Measurements from ENCODE around the gene KIF6.

Gene KIF6

GRCh38 chr6:39282774-39283173, 442.4 kb downstream of the KIF6 start:
- H3K27me3 ChIP-seq (ENCODE audit: insufficient read depth, low read length, poor library complexity, severe bottlenecking), result no peaks in the 10 kb centered on the region
- H3K4me3 ChIP-seq (ENCODE audit: low read length, poor library complexity, severe bottlenecking), result no peak overlapping the region
- no peaks in the 10 kb centered on the region for H3K9me2 ChIP-seq (replicated peaks; ENCODE audit: low read depth, low read length)
- H4K20me1 ChIP-seq (ENCODE audit: insufficient read depth, low read length, poor library complexity, severe bottlenecking), result no peaks in the 10 kb centered on the region
- TF ChIP-seq EZH2phosphoT487 (IDR thresholded peaks at IDR 0.05; ENCODE audit: borderline replicate concordance) (no peak), CTCF (conservative IDR thresholded peaks at IDR 0.05; ENCODE audit: low read length) (no peak)
- H3K79me2 ChIP-seq (ENCODE audit: insufficient read depth, low read length), result no peaks in the 10 kb centered on the region
- no peak overlapping the region for H3K9ac ChIP-seq (ENCODE audit: low read depth, low read length, poor library complexity, severe bottlenecking)
- H3K4me1 ChIP-seq (ENCODE audit: insufficient read depth, low read length, poor library complexity, severe bottlenecking), result peaks cover 3% of the 10 kb centered on the region
- no peak overlapping the region for H2AFZ ChIP-seq (ENCODE audit: low read length)
- no peaks in the 10 kb centered on the region for H3F3A ChIP-seq (ENCODE audit: low read depth)
- no peak overlapping the region for H3K4me2 ChIP-seq (ENCODE audit: low read depth, low read length, poor library complexity, severe bottlenecking)
- no peaks in the 10 kb centered on the region for H3K36me3 ChIP-seq (ENCODE audit: insufficient read depth, low read length)
- no peaks in the 10 kb centered on the region for H3K9me3 ChIP-seq (ENCODE audit: insufficient read depth, low read depth, low read length)

GRCh38 chr6:39281312-39281980, 443.8 kb downstream of the KIF6 start:
- H3K4me2 ChIP-seq (ENCODE audit: low read depth, low read length, poor library complexity, severe bottlenecking), result no peak overlapping the region

GRCh38 chr6:39280247-39280731, 444.9 kb downstream of the KIF6 start:
- no peaks in the 10 kb centered on the region for H3F3A ChIP-seq (ENCODE audit: low read depth)
- H3K36me3 ChIP-seq (ENCODE audit: insufficient read depth, low read length), result no peaks in the 10 kb centered on the region
- H2AFZ ChIP-seq (ENCODE audit: low read length), result no peak overlapping the region
- H3K79me2 ChIP-seq (ENCODE audit: insufficient read depth, low read length), result no peaks in the 10 kb centered on the region
- peaks cover 3% of the 10 kb centered on the region for H3K4me1 ChIP-seq (ENCODE audit: insufficient read depth, low read length, poor library complexity, severe bottlenecking)
- no peaks in the 10 kb centered on the region for H3K9me3 ChIP-seq (ENCODE audit: insufficient read depth, low read depth, low read length)
- H3K27me3 ChIP-seq (ENCODE audit: insufficient read depth, low read length, poor library complexity, severe bottlenecking), result no peaks in the 10 kb centered on the region
- H4K20me1 ChIP-seq (ENCODE audit: insufficient read depth, low read length, poor library complexity, severe bottlenecking), result no peaks in the 10 kb centered on the region
- no peak overlapping the region for H3K9ac ChIP-seq (ENCODE audit: low read depth, low read length, poor library complexity, severe bottlenecking)
- no peak overlapping the region for H3K4me3 ChIP-seq (ENCODE audit: low read length, poor library complexity, severe bottlenecking)
- no peaks in the 10 kb centered on the region for H3K9me2 ChIP-seq (replicated peaks; ENCODE audit: low read depth, low read length)
- no peak overlapping the region for H3K4me2 ChIP-seq (ENCODE audit: low read depth, low read length, poor library complexity, severe bottlenecking)
- no peak for TF ChIP-seq EZH2phosphoT487 (IDR thresholded peaks at IDR 0.05; ENCODE audit: borderline replicate concordance)
- TF ChIP-seq CTCF (conservative IDR thresholded peaks at IDR 0.05; ENCODE audit: low read length), result no peak

More at GRCh38 chr6:39281312-39281980, 443.8 kb downstream of the KIF6 start:
- H3K9ac ChIP-seq (ENCODE audit: low read depth, low read length, poor library complexity, severe bottlenecking), result no peak overlapping the region
- H2AFZ ChIP-seq (ENCODE audit: low read length), result no peak overlapping the region
- no peaks in the 10 kb centered on the region for H3K9me2 ChIP-seq (replicated peaks; ENCODE audit: low read depth, low read length)
- peaks cover 3% of the 10 kb centered on the region for H3K4me1 ChIP-seq (ENCODE audit: insufficient read depth, low read length, poor library complexity, severe bottlenecking)
- no peaks in the 10 kb centered on the region for H3K27me3 ChIP-seq (ENCODE audit: insufficient read depth, low read length, poor library complexity, severe bottlenecking)
- no peaks in the 10 kb centered on the region for H3F3A ChIP-seq (ENCODE audit: low read depth)
- H3K9me3 ChIP-seq (ENCODE audit: insufficient read depth, low read depth, low read length), result no peaks in the 10 kb centered on the region
- no peaks in the 10 kb centered on the region for H4K20me1 ChIP-seq (ENCODE audit: insufficient read depth, low read length, poor library complexity, severe bottlenecking)
- no peak overlapping the region for H3K4me3 ChIP-seq (ENCODE audit: low read length, poor library complexity, severe bottlenecking)
- H3K36me3 ChIP-seq (ENCODE audit: insufficient read depth, low read length), result no peaks in the 10 kb centered on the region
- TF ChIP-seq CTCF (conservative IDR thresholded peaks at IDR 0.05; ENCODE audit: low read length) (no peak), EZH2phosphoT487 (IDR thresholded peaks at IDR 0.05; ENCODE audit: borderline replicate concordance) (no peak)
- H3K79me2 ChIP-seq (ENCODE audit: insufficient read depth, low read length), result no peaks in the 10 kb centered on the region

Measured in Loucy (cell line).